RWPE2 (cell line): ENCODE results near the gene GABRR3.

Experiments
- ATAC-seq: fragments of 200-7000 bp; cut with Tn5 transposase; 3 replicates; pipeline ENCODE4 v1.9.1; 2021; ENCODE audit warnings: low read depth
- DNase-seq: peaks from one replicate; pipeline ENCODE4 v3.0.0-alpha.2; 2020; ENCODE audit warnings: low spot score
- H3K27ac ChIP-seq: fragments of 450-650 bp; 2 replicates; pipeline ENCODE4 v1.5.1; 2017; ENCODE audit warnings: mild to moderate bottlenecking; ENCODE audit not compliant: poor library complexity, severe bottlenecking
- H3K27me3 ChIP-seq: fragments of 250-450 bp; sonication (Bioruptor Pico); 2 replicates; pipeline ENCODE4 v1.5.1; 2021; ENCODE audit warnings: mild to moderate bottlenecking, moderate library complexity; ENCODE audit not compliant: insufficient read depth, poor library complexity, severe bottlenecking
- H3K36me3 ChIP-seq: fragments of 250-450 bp; sonication (Bioruptor Pico); 2 replicates; pipeline ENCODE4 v1.5.1; 2020; ENCODE audit warnings: low read depth, mild to moderate bottlenecking, moderate library complexity
- H3K4me1 ChIP-seq: fragments of 250-450 bp; sonication (Bioruptor Pico); 2 replicates; pipeline ENCODE4 v1.5.1; 2021; ENCODE audit warnings: mild to moderate bottlenecking, moderate library complexity; ENCODE audit not compliant: insufficient read depth, poor library complexity, severe bottlenecking
- H3K4me3 ChIP-seq: fragments of 250-450 bp; sonication (Bioruptor Pico); 2 replicates; pipeline ENCODE4 v1.5.1; 2021; ENCODE audit warnings: mild to moderate bottlenecking, moderate library complexity; ENCODE audit not compliant: severe bottlenecking
- H3K9me3 ChIP-seq: fragments of 250-450 bp; sonication (Bioruptor Pico); 2 replicates; pipeline ENCODE4 v1.5.1; 2021; ENCODE audit warnings: mild to moderate bottlenecking, moderate library complexity; ENCODE audit not compliant: severe bottlenecking
- TF ChIP-seq, protein P1 (sequence below): fragments of 450-650 bp; IDR thresholded peaks from one replicate; pipeline ENCODE4 v1.5.1; 2017; ENCODE audit warnings: mild to moderate bottlenecking, moderate library complexity; ENCODE audit not compliant: poor library complexity, severe bottlenecking

The GABRR3 gene

GRCh38 chr3:97993526-97993925, 41.6 kb downstream of the GABRR3 start:
- no peak overlapping the region for H3K4me3 ChIP-seq
- H3K36me3 ChIP-seq: no peaks in the 10 kb centered on the region
- H3K9me3 ChIP-seq: no peaks in the 10 kb centered on the region
- DNase-seq (no peak), ATAC-seq (no peak)
- H3K27me3 ChIP-seq: no peaks in the 10 kb centered on the region
- TF ChIP-seq, protein P1, sequence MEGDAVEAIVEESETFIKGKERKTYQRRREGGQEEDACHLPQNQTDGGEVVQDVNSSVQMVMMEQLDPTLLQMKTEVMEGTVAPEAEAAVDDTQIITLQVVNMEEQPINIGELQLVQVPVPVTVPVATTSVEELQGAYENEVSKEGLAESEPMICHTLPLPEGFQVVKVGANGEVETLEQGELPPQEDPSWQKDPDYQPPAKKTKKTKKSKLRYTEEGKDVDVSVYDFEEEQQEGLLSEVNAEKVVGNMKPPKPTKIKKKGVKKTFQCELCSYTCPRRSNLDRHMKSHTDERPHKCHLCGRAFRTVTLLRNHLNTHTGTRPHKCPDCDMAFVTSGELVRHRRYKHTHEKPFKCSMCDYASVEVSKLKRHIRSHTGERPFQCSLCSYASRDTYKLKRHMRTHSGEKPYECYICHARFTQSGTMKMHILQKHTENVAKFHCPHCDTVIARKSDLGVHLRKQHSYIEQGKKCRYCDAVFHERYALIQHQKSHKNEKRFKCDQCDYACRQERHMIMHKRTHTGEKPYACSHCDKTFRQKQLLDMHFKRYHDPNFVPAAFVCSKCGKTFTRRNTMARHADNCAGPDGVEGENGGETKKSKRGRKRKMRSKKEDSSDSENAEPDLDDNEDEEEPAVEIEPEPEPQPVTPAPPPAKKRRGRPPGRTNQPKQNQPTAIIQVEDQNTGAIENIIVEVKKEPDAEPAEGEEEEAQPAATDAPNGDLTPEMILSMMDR: no peak
- H3K27ac ChIP-seq: no peak overlapping the region
- no peaks in the 10 kb centered on the region for H3K4me1 ChIP-seq

GRCh38 chr3:97992547-97993173, 42.5 kb downstream of the GABRR3 start:
- ATAC-seq (no peak), DNase-seq (no peak)
- H3K4me3 ChIP-seq: no peak overlapping the region
- H3K4me1 ChIP-seq: no peaks in the 10 kb centered on the region
- TF ChIP-seq, protein P1: no peak
- H3K36me3 ChIP-seq: no peaks in the 10 kb centered on the region
- no peaks in the 10 kb centered on the region for H3K9me3 ChIP-seq
- no peak overlapping the region for H3K27ac ChIP-seq
- H3K27me3 ChIP-seq: no peaks in the 10 kb centered on the region

GRCh38 chr3:97991293-97991682, 43.8 kb downstream of the GABRR3 start:
- no peaks in the 10 kb centered on the region for H3K4me1 ChIP-seq
- TF ChIP-seq, protein P1: no peak
- ATAC-seq (no peak), DNase-seq (no peak)
- H3K9me3 ChIP-seq: no peaks in the 10 kb centered on the region
- H3K27me3 ChIP-seq: no peaks in the 10 kb centered on the region
- H3K27ac ChIP-seq: no peak overlapping the region
- H3K4me3 ChIP-seq: no peak overlapping the region
- H3K36me3 ChIP-seq: no peaks in the 10 kb centered on the region

GRCh38 chr3:97990624-97991292, 44.4 kb downstream of the GABRR3 start:
- Histone ChIP-seq H3K27ac (no peak overlapping the region), H3K4me1 (no peaks in the 10 kb centered on the region), H3K9me3 (no peaks in the 10 kb centered on the region), H3K4me3 (no peak overlapping the region), H3K27me3 (no peaks in the 10 kb centered on the region), H3K36me3 (no peaks in the 10 kb centered on the region)
- DNase-seq (no peak), ATAC-seq (no peak)
- TF ChIP-seq, protein P1: no peak
